Left kidney (tissue), 8 donors: Measurements from ENCODE around the gene COLEC12. TPM values are rescaled to one million over a fixed set of nuclear protein-coding genes. Genes with fewer than 3 reads are reported as not detected.

Source experiments
- DNase-seq: peaks from one replicate; pipeline ENCODE4 v3.0.0-alpha.2; 2013
- long read RNA-seq, 8 donors: transcript quantifications; one replicate each; lab custom pipeline, GENCODE V29; 2026
- polyA plus RNA-seq: library from polyadenylated mRNA; unstranded; fragments of 120-200 nt; gene quantifications from one replicate; pipeline ENCODE4 v1.2.1, GENCODE V29; 2013; ENCODE audit not compliant: insufficient read length

COLEC12 gene
- 23.3 TPM for polyA plus RNA-seq
- long read RNA-seq, donor 1, full-length matches to known transcripts: 8 of 49 reads
- long read RNA-seq, donor 1, partial matches to known transcripts: 41 of 49 reads
- long read RNA-seq, donor 1, other reads (novel, unspliced or antisense): 0 of 49 reads
- long read RNA-seq, donor 2, full-length matches to known transcripts: 8 of 43 reads
- long read RNA-seq, donor 2, partial matches to known transcripts: 35 of 43 reads
- long read RNA-seq, donor 2, other reads (novel, unspliced or antisense): 0 of 43 reads
- long read RNA-seq, donor 3, full-length matches to known transcripts: 5 of 32 reads
- long read RNA-seq, donor 3, partial matches to known transcripts: 27 of 32 reads
- long read RNA-seq, donor 3, other reads (novel, unspliced or antisense): 0 of 32 reads
- long read RNA-seq, donor 4: 0 reads
- long read RNA-seq, donor 5, full-length matches to known transcripts: 13 of 50 reads
- long read RNA-seq, donor 5, partial matches to known transcripts: 37 of 50 reads
- long read RNA-seq, donor 5, other reads (novel, unspliced or antisense): 0 of 50 reads
- long read RNA-seq, donor 6, full-length matches to known transcripts: 5 of 30 reads
- long read RNA-seq, donor 6, partial matches to known transcripts: 25 of 30 reads
- long read RNA-seq, donor 6, other reads (novel, unspliced or antisense): 0 of 30 reads
- long read RNA-seq, donor 7, full-length matches to known transcripts: 4 of 23 reads
- long read RNA-seq, donor 7, partial matches to known transcripts: 19 of 23 reads
- long read RNA-seq, donor 7, other reads (novel, unspliced or antisense): 0 of 23 reads
- long read RNA-seq, donor 8, full-length matches to known transcripts: 4 of 14 reads
- long read RNA-seq, donor 8, partial matches to known transcripts: 10 of 14 reads
- long read RNA-seq, donor 8, other reads (novel, unspliced or antisense): 0 of 14 reads

- peak; percentile 60 for DNase-seq
Observed at GRCh38 chr18:500632-501405, at the start of gene COLEC12. Gene COLEC12, minus strand, starts transcription at chr18:500701. Its CDS starts 187 bp downstream, at chr18:500514.

- no peak for DNase-seq
Observed at GRCh38 chr18:549967-550366, 49.5 kb upstream of the COLEC12 start.

- no peak for DNase-seq
Observed at GRCh38 chr18:543447-544078, 43.1 kb upstream of the COLEC12 start.

- DNase-seq: no peak
Observed at GRCh38 chr18:533995-534601, 33.6 kb upstream of the COLEC12 start.

DNA sequence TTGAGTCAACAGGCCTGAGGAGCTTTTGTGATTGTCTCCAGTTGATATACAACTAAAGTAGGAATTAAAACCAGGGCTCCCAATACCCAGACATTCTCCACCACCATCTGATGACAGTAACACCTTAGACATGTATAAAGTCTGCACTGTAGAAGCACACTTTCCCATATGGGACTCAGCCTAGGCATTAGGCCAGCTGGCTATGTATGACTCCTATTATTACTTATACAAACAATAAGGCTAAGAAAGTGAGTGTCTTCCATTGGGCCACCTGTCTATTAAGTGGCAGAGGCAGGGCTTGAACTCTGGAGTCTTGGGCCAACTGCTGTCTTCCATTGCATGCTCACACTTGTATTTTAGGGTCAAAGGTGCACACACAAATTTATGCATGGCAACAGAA, 32.1 kb upstream of the COLEC12 start:
- DNase-seq: no peak

- DNase-seq: no peak
Observed at GRCh38 chr18:532018-532417, 31.5 kb upstream of the COLEC12 start.

DNA sequence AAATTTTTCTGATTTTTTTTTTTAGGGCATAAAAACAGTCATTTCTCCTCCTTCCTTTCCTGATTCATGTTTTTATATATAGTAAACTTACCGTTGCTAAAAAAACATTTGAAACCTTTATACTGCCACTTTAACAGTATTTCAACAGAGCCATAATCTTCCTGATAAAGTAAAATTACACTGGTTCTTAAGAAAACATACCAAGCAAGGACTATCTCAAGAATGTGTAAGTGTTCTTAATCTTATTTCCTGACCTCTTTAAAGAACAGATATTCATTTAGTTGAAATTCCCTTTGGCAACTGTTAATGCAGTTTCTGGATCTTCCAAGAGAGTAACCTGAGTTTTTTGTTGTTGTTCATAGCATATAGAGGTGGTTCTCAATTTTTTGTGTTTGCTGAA, 26.6 kb upstream of the COLEC12 start:
- DNase-seq: no peak

- DNase-seq: no peak
Observed at GRCh38 chr18:526681-527080, 26.2 kb upstream of the COLEC12 start.

GRCh38 chr18:525036-525797, 24.7 kb upstream of the COLEC12 start:
- DNase-seq: peak; percentile 27

DNA sequence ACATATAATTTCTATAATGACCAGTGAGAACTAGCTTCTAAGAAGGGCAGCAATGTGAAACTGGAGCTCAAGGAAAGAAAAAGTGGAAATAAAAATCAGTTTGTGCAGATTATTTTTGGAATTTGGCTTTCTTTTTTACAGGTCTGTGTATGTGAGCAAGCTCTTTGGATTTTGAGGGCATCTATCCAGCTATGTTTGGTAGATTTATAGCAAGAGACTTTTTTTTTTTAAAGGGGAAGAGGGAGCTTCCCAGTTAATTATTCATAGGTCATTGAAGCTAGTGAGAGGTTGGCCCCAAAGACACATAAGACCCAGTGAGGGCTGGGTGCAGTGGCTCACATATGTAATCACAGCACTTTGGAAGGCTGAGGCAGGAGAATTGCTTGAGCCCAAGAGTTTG, 24.0 kb upstream of the COLEC12 start:
- peak; percentile 26 for DNase-seq

GRCh38 chr18:523561-523960, 23.1 kb upstream of the COLEC12 start:
- DNase-seq: no peak

DNA sequence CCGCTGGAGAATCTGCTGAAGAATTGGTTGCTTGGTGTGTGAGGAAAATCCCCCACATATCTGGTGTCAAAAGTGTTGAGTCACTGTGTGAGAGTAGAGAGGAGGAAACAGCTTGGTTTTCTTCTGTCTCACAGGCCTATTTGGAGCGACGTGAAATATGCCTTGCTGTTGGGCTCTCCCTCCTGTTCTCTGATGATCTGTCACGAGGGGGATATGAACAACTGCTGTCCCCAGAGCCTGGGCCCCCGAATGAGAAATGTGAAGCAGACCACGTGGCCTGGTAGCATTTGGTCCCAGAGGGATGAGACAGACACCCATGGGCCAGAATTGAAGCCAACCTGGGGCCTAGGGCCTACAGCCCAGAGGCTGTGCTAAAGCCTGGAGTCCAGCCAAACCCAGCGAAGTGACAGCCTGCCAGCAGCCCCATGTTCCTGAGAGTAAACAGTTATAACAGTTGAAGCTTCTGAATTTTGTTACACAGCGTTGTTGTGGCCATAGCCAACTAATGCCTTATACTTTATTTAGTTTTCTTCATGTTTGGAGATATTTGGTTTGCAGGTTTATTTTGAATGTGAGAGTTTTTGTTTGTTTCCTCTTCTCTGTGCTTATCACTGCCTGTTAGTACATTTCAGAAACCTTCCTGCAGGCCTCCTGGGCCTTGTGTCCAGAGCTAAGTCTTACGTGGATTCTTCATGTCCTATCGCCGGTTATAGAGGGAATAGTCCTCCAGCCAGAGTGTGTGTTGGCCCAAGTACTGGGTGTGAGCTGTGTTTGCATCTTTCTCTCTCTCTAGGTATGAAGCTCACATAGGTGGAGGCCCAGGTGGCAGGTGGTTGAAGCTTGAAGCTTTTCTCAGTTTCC, 18.7 kb upstream of the COLEC12 start:
- peak; percentile 33 for DNase-seq

- no peak for DNase-seq
Observed at GRCh38 chr18:518081-518480, 17.6 kb upstream of the COLEC12 start.

- DNase-seq: no peak
Observed at GRCh38 chr18:515838-516237, 15.3 kb upstream of the COLEC12 start.

DNA sequence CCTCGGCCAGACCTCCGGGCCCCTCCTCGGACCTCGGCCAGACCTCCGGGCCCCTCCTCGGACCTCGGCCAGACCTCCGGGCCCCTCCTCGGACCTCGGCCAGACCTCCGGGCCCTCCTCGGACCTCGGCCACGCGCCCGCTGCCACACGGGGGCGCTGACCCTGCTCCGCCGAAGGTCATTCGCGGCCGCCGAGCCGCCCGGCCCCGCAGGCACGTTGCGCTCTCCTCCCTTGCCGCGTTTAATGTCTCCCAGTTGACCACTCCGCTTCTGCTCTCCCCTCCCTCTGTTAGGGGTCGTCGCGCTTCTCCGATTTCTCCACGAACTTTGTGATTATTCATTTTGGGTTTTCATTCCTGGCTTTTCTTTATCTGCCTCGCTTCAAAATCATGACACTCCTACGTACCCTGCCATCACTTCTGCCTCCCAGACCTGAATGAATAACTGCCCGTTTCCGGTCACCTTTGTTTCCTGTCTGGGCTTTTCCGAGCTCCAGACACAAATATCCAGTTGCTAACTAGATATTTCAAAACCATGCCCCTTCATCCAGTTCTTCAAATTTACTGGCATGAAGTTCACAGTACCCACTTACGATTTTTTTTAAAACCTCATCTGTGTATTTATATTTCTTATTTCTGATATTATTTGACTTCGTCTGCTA, 14.8 kb upstream of the COLEC12 start:
- DNase-seq: no peak

DNA sequence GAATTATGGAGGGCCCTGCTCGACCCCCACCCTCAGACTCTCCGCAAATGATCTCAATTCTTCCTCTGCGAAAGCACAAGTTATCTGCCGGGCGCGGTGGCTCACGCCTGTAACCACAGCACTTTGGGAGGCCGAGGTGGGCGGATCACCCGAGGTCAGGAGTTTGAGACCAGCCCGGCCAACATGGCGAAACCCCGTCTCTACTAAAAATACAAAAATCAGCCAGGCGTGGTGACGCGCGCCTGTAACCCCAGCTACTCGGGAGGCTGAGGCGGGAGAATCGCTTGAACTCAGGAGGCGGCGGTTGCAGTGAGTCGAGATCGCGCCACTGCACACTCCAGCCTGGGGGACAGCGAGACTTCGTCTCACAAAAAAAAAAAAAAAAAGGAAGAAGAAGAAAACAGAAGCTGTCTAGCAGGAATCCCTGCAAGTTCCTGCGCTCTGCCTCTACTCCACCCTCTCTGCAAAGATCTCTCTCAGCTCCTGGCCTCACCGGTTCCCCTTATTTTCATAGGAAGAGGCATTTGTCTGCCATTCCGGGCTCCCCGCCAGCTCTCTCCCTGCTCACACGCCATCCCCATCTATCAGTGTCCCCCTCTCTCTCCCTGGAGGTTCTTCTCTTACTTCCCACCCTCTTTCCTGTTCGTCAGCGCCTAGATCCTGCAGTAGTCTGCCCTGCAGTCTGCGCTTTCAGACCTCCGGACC, 13.5 kb upstream of the COLEC12 start:
- DNase-seq: no peak

- DNase-seq: no peak
Observed at GRCh38 chr18:512957-513356, 12.5 kb upstream of the COLEC12 start.

GRCh38 chr18:508835-509234, 8.3 kb upstream of the COLEC12 start:
- DNase-seq: no peak
